CD14-positive monocyte (primary cell): ENCODE results near the gene CPNE8. TPM values are rescaled to one million over a fixed set of nuclear protein-coding genes. Genes with fewer than 3 reads are reported as not detected.

Experiments
- DNase-seq, 3 donors: peaks; one replicate each; pipeline ENCODE4 v3.0.0-alpha.2; 2011 to 2022
- H2AFZ ChIP-seq: 2 replicates; pipeline ENCODE4 v1.6.0; 2012; ENCODE audit warnings: mild to moderate bottlenecking, low read depth, low read length, inconsistent platforms; ENCODE audit not compliant: insufficient read depth, poor library complexity, severe bottlenecking
- H3K27ac ChIP-seq, 2 donors: 1 replicate in 1 of 2; 2 replicates in 1 of 2; pipeline ENCODE4 v1.5.1; 2012 to 2013; ENCODE audit warnings: low read length in 2 of 2, control low read depth in 1 of 2, inconsistent platforms in 1 of 2, low read depth in 1 of 2, mild to moderate bottlenecking in 1 of 2
- H3K27me3 ChIP-seq, 2 donors: one replicate each; pipeline versions ENCODE4 v1.6.0 to v1.6.1; 2011 to 2013; ENCODE audit warnings: low read length in 2 of 2; ENCODE audit not compliant: control insufficient read depth in 2 of 2, insufficient read depth in 2 of 2
- H3K36me3 ChIP-seq, 2 donors: replicated peaks in 1 of 2; 1 replicate in 1 of 2; 2 replicates in 1 of 2; pipeline versions ENCODE4 v1.5.1 to v1.6.1; 2012 to 2013; ENCODE audit warnings: low read length in 2 of 2, control low read depth in 1 of 2, inconsistent platforms in 1 of 2, mild to moderate bottlenecking in 1 of 2; ENCODE audit not compliant: insufficient read depth in 2 of 2, control insufficient read depth in 1 of 2
- H3K4me1 ChIP-seq, 2 donors: 1 replicate in 1 of 2; 2 replicates in 1 of 2; pipeline versions ENCODE4 v1.5.1 to v1.6.1; 2012 to 2013; ENCODE audit warnings: low read length in 2 of 2, control low read depth in 1 of 2, inconsistent platforms in 1 of 2, mild to moderate bottlenecking in 1 of 2, moderate library complexity in 1 of 2; ENCODE audit not compliant: insufficient read depth in 2 of 2, control insufficient read depth in 1 of 2
- H3K4me2 ChIP-seq: replicated peaks from 2 replicates; pipeline ENCODE3; 2012; ENCODE audit warnings: low read length, moderate library complexity, mild to moderate bottlenecking; ENCODE audit not compliant: poor library complexity, severe bottlenecking; ENCODE audit errors: extremely low read depth
- H3K4me3 ChIP-seq, 3 experiments: fragments of 200-600 bp in 1 of 3; sonication (generic) in 1 of 3; replicated peaks in 1 of 3; 1 replicate in 2 of 3; 2 replicates in 1 of 3; pipeline ENCODE4 v1.5.1; 2011 to 2013; ENCODE audit warnings: low read length in 3 of 3, mild to moderate bottlenecking in 3 of 3, control low read depth in 2 of 3, low read depth in 2 of 3, inconsistent platforms in 1 of 3, moderate library complexity in 1 of 3
- H3K79me2 ChIP-seq: 2 replicates; pipeline ENCODE4 v1.6.0; 2012; ENCODE audit warnings: mild to moderate bottlenecking, control low read depth, inconsistent platforms, low read length, moderate library complexity; ENCODE audit not compliant: insufficient read depth
- H3K9ac ChIP-seq: 2 replicates; pipeline ENCODE4 v1.6.0; 2017; ENCODE audit warnings: low read length, mild to moderate bottlenecking; ENCODE audit not compliant: insufficient read depth, poor library complexity, severe bottlenecking
- H3K9me3 ChIP-seq, 2 donors: replicated peaks in 1 of 2; 1 replicate in 1 of 2; 2 replicates in 1 of 2; pipeline versions ENCODE4 v1.5.1 to v1.6.1; 2012 to 2013; ENCODE audit warnings: low read length in 2 of 2, control low read depth in 1 of 2; ENCODE audit not compliant: control insufficient read depth in 1 of 2, insufficient read depth in 1 of 2
- H4K20me1 ChIP-seq: 2 replicates; pipeline ENCODE4 v1.6.0; 2012; ENCODE audit warnings: mild to moderate bottlenecking, low read length, control low read depth, moderate library complexity; ENCODE audit not compliant: insufficient read depth
- H3K27ac Mint-ChIP-seq, 7 donors: one replicate each; pipeline ENCODE4 v1.8.0; 2020; ENCODE audit warnings: mild to moderate bottlenecking in 7 of 7, mixed read lengths in 7 of 7, moderate library complexity in 6 of 7, inconsistent platforms in 2 of 7
- H3K27me3 Mint-ChIP-seq, 3 donors: one replicate each; pipeline ENCODE4 v1.8.0; 2021 to 2022; ENCODE audit warnings: low read depth in 3 of 3, mild to moderate bottlenecking in 3 of 3, mixed read lengths in 3 of 3, moderate library complexity in 3 of 3, inconsistent platforms in 1 of 3
- H3K36me3 Mint-ChIP-seq, 2 donors: one replicate each; pipeline ENCODE4 v1.8.0; 2020; ENCODE audit warnings: mixed read lengths in 2 of 2, inconsistent platforms in 1 of 2, mild to moderate bottlenecking in 1 of 2
- H3K4me1 Mint-ChIP-seq: one replicate; pipeline ENCODE4 v1.8.0; 2020; ENCODE audit warnings: mild to moderate bottlenecking, mixed read lengths
- H3K4me3 Mint-ChIP-seq, 2 donors: one replicate each; pipeline ENCODE4 v1.8.0; 2020; ENCODE audit warnings: mild to moderate bottlenecking in 2 of 2, mixed read lengths in 2 of 2, moderate library complexity in 1 of 2
- H3K9me3 Mint-ChIP-seq, 7 donors: one replicate each; pipeline ENCODE4 v1.8.0; 2020 to 2022; ENCODE audit warnings: mixed read lengths in 7 of 7, mild to moderate bottlenecking in 6 of 7, moderate library complexity in 6 of 7, inconsistent platforms in 2 of 7
- CTCF ChIP-seq: fragments of 200-600 bp; IDR thresholded peaks from one replicate; pipeline ENCODE4 v1.8.0; 2022; ENCODE audit warnings: antibody characterized with exemption, mild to moderate bottlenecking
- WGBS: methylation state at CpG from one replicate; pipeline ENCODE4 v1.1.5; 2013; ENCODE audit warnings: missing lambda C conversion rate; ENCODE audit not compliant: insufficient coverage; 5-methylcytosine and 5-hydroxymethylcytosine counted together
- intact Hi-C, 2 donors: fragments of 100-400 bp; cut with micrococcal nuclease; formaldehyde crosslinking; loops; one replicate each; pipeline versions ENCODE4 v1.15.0 to v1.15.1; 2023
- polyA plus RNA-seq, 3 donors: library from polyadenylated mRNA; depleted of rRNA in 1 of 3; unstranded in 2 of 3; stranded (reverse) in 1 of 3; fragments of 300-500 nt in 2 of 3; fragments of >200 nt in 1 of 3; fragmentation: Illumina TruSeq in 2 of 3; gene quantifications; 1 replicate in 2 of 3; 2 replicates in 1 of 3; pipeline ENCODE4 v1.2.3, GENCODE V29; 2012 to 2021

The CPNE8 gene
- polyA plus RNA-seq, 3 donors = 15.2 to 22.5 (median 19.0) TPM

- H4K20me1 ChIP-seq = no peaks in the 10 kb centered on the region
- Mint-ChIP-seq H3K9me3 (no peaks in the 10 kb centered on the region), H3K27me3 (no peaks in the 10 kb centered on the region), H3K4me3 (no peak overlapping the region), H3K27ac (no peak overlapping the region), H3K4me1 (no peaks in the 10 kb centered on the region), H3K36me3 (peaks cover 6 to 8% of the 10 kb centered on the region in 2 donors)
- H3K36me3 ChIP-seq = peaks cover 8 to 20% of the 10 kb centered on the region in 2 donors
- DNase-seq = no peak
- H3K4me3 ChIP-seq = no peak overlapping the region
- no peak overlapping the region for H3K27ac ChIP-seq
- no peak for TF ChIP-seq CTCF
- WGBS = 100% methylated on average over 1 of the region's 1 CpG
- H3K79me2 ChIP-seq = no peaks in the 10 kb centered on the region
- no peak overlapping the region for H3K9ac ChIP-seq
- no peak overlapping the region for H3K4me2 ChIP-seq
- no peak overlapping the region for H2AFZ ChIP-seq
- H3K27me3 ChIP-seq = no peaks in the 10 kb centered on the region
- no peaks in the 10 kb centered on the region for H3K4me1 ChIP-seq
- no peaks in the 10 kb centered on the region for H3K9me3 ChIP-seq
- intact Hi-C loops = no loop called here
Observed at GRCh38 chr12:38707648-38708047, 197.7 kb downstream of the CPNE8 start.

GRCh38 chr12:38697289-38697688 is 208.1 kb downstream of the CPNE8 start:
- no peak overlapping the region for H3K9ac ChIP-seq
- H3K79me2 ChIP-seq = no peaks in the 10 kb centered on the region
- peaks cover 17 to 67% of the 10 kb centered on the region in 2 donors for H3K36me3 ChIP-seq
- TF ChIP-seq CTCF = no peak
- H3K27ac ChIP-seq = no peak overlapping the region
- no peaks in the 10 kb centered on the region for H3K9me3 ChIP-seq
- no CpG with 5 or more reads among the region's 1 CpG for WGBS
- H3K9me3 Mint-ChIP-seq = peaks cover 2 to 12% (median 5%) of the 10 kb centered on the region in 7 donors
- no peaks in the 10 kb centered on the region for H4K20me1 ChIP-seq
- peaks cover 50 to 53% of the 10 kb centered on the region in 2 donors for H3K36me3 Mint-ChIP-seq
- H3K27ac Mint-ChIP-seq = no peak overlapping the region
- H3K4me3 Mint-ChIP-seq = no peak overlapping the region
- peaks cover 2% of the 10 kb centered on the region for H3K4me1 Mint-ChIP-seq
- H3K4me1 ChIP-seq = no peaks in the 10 kb centered on the region
- no peak overlapping the region for H3K4me3 ChIP-seq
- intact Hi-C loops = no loop called here
- H3K27me3 ChIP-seq = no peaks in the 10 kb centered on the region
- H3K27me3 Mint-ChIP-seq = peaks cover 0 to 2% (median 0%) of the 10 kb centered on the region in 3 donors
- no peak overlapping the region for H3K4me2 ChIP-seq
- no peak for DNase-seq
- H2AFZ ChIP-seq = no peak overlapping the region
